Memory B cell (primary cell): ENCODE results near the gene CDC42BPA.
"Not testable (repeated sequence)": the region's sequence is repeated elsewhere in the genome, so short reads cannot be mapped to it uniquely, and the experiment has no call there.

ENCODE experiments used
- ATAC-seq: fragments of 150-1000 bp; cut with Tn5 transposase; 2 replicates; pipeline ENCODE4 v1.10.0; 2021; ENCODE audit warnings: low read depth, mild to moderate bottlenecking, moderate library complexity
- DNase-seq, 2 donors: peaks; one replicate each; pipeline ENCODE4 v3.0.0; 2022; ENCODE audit warnings: low spot score in 2 of 2
- H3K27ac Mint-ChIP-seq: one replicate; pipeline ENCODE4 v1.8.0; 2022; ENCODE audit warnings: mild to moderate bottlenecking, moderate library complexity, mixed read lengths
- H3K27me3 Mint-ChIP-seq: one replicate; pipeline ENCODE4 v1.8.0; 2022; ENCODE audit warnings: mixed read lengths
- H3K36me3 Mint-ChIP-seq: one replicate; pipeline ENCODE4 v1.8.0; 2022; ENCODE audit warnings: mild to moderate bottlenecking, mixed read lengths
- H3K4me1 Mint-ChIP-seq: one replicate; pipeline ENCODE4 v1.8.0; 2022; ENCODE audit warnings: mixed read lengths
- H3K4me3 Mint-ChIP-seq: one replicate; pipeline ENCODE4 v1.8.0; 2022; ENCODE audit warnings: mild to moderate bottlenecking, moderate library complexity, mixed read lengths
- H3K9me3 Mint-ChIP-seq: one replicate; pipeline ENCODE4 v1.8.0; 2022; ENCODE audit warnings: mixed read lengths

Gene CDC42BPA

DNA sequence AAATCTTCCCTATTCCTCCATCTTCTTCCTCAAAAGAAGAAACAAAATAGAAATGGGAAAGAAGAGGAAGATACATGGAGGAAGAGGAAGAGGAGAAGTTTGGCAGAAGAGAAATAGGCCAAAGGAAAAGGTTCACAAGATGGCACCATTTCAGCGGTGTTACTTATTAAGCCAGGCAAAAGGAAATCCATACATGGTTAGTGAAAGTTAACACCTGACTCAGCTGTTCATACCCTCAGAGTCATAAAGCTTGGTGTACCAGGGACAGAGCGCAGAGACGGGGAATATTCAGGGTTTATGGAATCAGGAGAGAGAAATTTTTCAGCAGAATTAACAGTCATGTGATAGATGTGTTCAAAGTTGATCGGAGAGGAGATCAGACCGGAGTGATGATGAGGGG, 307.6 kb downstream of the CDC42BPA start:
- DNase-seq = no peak
- Mint-ChIP-seq H3K4me1 (no peaks in the 10 kb centered on the region), H3K4me3 (no peak overlapping the region), H3K9me3 (no peaks in the 10 kb centered on the region), H3K27ac (no peak overlapping the region), H3K27me3 (peaks cover 4% of the 10 kb centered on the region), H3K36me3 (no peaks in the 10 kb centered on the region)
- no peak for ATAC-seq

DNA sequence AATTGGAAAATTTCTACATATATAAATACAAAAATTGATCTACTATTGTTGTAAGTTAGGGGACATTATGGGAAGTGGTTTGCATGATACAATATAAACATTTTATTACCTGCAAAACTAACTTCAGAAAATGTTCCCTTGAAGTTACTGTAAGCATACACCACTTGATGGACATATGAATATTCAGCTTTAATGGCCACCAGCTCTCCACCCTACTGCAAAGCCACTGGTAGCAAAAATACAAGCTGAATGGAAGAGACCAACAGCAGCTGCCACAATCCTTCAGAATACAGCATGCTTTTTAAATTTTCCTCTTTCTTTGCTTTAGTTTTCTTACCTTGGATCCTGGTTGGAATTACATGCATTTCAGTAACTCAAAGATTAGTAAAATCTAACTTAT, 308.4 kb downstream of the CDC42BPA start:
- Mint-ChIP-seq H3K27me3 (peaks cover 2% of the 10 kb centered on the region), H3K9me3 (no peaks in the 10 kb centered on the region), H3K36me3 (no peaks in the 10 kb centered on the region), H3K4me1 (no peaks in the 10 kb centered on the region), H3K27ac (no peak overlapping the region), H3K4me3 (no peak overlapping the region)
- DNase-seq = no peak
- no peak for ATAC-seq

DNA sequence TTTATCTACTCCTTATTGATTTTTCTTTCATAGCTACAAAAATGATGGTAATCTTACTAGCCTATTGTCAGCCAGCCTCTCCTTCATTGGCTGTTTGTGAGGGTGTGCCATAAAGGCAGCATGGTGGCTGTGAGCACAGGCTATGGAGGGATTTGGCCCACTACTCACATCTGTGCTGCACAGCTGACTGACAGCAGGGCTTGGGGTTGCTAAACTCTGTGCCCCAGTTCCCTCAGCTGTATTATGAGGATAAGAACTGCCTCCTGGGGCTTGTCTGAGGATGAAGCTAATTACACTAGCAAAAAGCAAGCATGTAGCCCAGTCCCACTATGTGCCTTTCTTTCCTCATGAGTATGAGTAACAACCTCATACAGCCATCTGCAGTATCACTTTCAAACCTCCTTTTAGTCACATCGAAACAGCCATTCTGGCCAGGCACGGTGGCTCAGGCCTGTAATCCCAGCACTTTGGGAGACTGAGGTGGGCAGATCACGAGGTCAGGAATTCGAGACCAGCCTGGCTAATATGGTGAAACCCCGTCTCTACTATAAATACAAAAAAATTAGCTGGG, 312.0 kb downstream of the CDC42BPA start:
- Mint-ChIP-seq H3K27ac (no peak overlapping the region), H3K36me3 (no peaks in the 10 kb centered on the region), H3K27me3 (no peaks in the 10 kb centered on the region), H3K4me3 (no peak overlapping the region), H3K4me1 (no peaks in the 10 kb centered on the region), H3K9me3 (no peaks in the 10 kb centered on the region)
- no peak for DNase-seq
- no peak for ATAC-seq

DNA sequence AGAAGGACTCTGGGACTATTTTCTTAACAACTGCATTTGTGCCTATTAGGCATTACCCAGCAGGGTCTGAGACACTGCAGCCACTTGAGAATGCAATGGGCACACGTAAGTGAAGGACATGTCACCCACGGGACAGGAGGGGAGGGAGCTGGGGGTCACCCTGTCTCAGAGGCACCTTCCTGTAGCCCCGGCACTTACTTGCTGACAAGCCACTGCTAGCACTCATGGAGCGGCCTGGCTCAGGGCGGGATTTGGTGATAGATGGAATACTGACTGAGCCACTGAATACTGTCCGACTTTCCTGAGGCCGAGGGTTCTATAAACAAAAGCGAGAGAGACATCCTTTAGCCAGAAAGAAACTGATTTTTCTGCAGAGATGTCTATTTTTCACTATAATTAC, 313.5 kb downstream of the CDC42BPA start:
- Mint-ChIP-seq H3K9me3 (no peaks in the 10 kb centered on the region), H3K27me3 (no peaks in the 10 kb centered on the region), H3K36me3 (no peaks in the 10 kb centered on the region), H3K4me1 (no peaks in the 10 kb centered on the region), H3K4me3 (no peak overlapping the region), H3K27ac (no peak overlapping the region)
- DNase-seq (no peak), ATAC-seq (no peak)

DNA sequence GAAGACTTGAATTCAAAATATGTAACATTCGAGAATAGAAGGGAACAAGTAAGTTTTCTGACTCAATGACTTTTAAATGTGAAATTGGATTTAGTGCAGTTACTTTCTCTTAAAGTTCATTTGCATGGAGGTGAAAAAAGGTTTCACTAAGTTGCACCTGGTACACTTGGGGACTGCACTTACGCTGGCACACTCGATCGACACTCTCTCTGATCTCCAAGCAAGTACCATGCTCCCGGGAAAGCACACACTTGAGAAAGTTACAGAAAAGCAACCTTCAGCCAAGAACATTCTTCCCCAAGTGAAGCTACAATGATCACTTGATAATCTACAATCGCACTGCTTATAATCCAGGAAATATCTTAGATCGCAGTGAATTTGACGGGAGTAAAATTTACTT, 315.1 kb downstream of the CDC42BPA start:
- DNase-seq (no peak), ATAC-seq (no peak)
- Mint-ChIP-seq H3K4me1 (no peaks in the 10 kb centered on the region), H3K27ac (no peak overlapping the region), H3K27me3 (no peaks in the 10 kb centered on the region), H3K9me3 (no peaks in the 10 kb centered on the region), H3K36me3 (no peaks in the 10 kb centered on the region), H3K4me3 (no peak overlapping the region)

DNA sequence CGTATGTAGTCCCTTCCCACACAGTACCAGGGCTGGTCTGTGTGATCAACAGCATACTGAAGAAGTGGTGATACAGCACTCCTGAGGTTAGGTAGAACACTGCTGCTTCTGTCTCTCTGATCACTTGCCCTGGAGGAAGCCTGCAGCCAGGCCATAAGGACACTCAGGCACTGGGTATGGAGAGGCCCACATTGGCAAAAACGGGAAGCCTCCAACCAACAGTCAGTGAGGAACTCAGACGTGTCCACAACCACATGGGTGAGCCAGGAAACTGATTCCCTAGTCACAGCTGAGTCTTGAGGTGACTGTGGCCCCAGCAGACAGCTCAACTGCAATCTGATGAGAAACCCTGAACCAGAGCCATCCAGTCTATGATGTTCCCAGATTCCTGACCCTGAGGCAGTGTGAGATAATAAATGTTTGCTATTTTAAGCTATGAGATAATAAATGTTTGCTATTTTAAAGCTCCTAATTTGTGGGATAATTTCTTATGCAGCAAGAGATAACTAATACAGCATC, 315.7 kb downstream of the CDC42BPA start:
- Mint-ChIP-seq H3K27ac (no peak overlapping the region), H3K9me3 (peaks cover 2% of the 10 kb centered on the region), H3K4me1 (no peaks in the 10 kb centered on the region), H3K36me3 (no peaks in the 10 kb centered on the region), H3K4me3 (no peak overlapping the region), H3K27me3 (peaks cover 4% of the 10 kb centered on the region)
- DNase-seq = no peak
- no peak for ATAC-seq

DNA sequence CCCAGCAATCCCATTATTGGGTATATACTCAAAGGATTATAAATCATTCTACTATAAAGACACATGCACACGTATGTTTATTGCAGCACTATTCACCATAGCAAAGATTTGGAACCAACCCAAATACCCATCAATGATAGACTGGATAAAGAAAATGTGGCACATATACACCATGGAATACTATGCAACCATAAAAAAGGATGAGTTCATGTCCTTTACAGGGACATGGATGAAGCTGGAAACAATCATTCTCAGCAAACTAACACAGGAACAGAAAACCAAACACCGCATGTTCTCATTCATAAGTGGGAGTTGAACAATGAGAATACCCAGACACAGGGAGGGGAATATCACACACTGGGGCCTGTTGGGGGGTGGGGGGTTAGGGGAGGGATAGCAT, 318.7 kb downstream of the CDC42BPA start:
- not testable (repeated sequence) for H3K9me3 Mint-ChIP-seq, H3K36me3 Mint-ChIP-seq, ATAC-seq, H3K27ac Mint-ChIP-seq, DNase-seq, H3K4me3 Mint-ChIP-seq, H3K27me3 Mint-ChIP-seq
- peaks cover 11% of the 10 kb centered on the region for H3K4me1 Mint-ChIP-seq

DNA sequence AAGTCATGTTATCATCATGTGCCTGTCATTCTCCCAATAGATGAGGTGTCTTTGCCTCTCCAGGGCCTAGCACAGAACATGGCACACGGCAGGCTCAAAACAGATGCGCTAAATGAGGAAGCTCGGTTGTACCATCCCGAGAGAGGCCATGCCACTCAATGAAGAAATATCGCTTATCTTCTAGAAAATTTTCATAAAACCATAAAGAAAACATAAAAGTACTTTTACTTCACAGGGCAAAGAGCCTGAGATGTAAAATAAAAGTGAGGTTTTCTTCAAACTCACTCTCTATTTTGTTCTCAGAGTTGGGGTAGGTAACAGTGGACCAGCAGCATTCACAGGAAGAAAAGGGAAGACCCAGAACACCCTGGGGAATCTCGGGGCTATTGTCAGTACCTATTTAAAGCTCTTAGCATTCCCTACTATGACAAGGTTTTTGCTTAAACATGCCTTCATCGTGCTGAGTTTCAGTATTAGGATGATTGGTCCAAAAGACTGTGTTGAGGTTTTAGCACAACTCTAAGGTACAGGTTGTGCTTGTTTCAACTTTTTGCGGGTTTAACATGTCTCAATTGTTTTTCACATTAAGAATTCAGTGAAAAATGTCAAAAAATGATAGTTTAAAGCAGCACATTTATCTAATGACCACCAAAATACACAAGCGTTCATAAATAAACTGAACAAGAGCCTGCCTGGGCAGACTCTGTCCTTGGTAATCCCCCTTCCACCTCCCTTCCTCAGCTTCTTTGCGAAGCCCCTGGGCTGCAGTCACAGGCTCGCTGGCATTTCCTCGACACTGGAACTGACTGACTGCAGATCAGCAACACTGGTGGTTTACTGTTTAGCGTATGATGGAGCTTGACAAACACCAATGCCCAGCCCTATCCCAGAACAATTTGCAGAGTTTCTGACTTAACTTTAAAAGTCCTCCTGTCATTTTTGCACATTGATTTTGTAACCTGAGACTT, 322.6 kb downstream of the CDC42BPA start:
- no peak overlapping the region for H3K27ac Mint-ChIP-seq
- ATAC-seq (no peak), DNase-seq (no peak)
- H3K4me1 Mint-ChIP-seq = peaks cover 11% of the 10 kb centered on the region
- H3K9me3 Mint-ChIP-seq = peaks cover 3% of the 10 kb centered on the region
- H3K27me3 Mint-ChIP-seq = peaks cover 7% of the 10 kb centered on the region
- no peak overlapping the region for H3K4me3 Mint-ChIP-seq
- H3K36me3 Mint-ChIP-seq = peaks cover 2% of the 10 kb centered on the region

DNA sequence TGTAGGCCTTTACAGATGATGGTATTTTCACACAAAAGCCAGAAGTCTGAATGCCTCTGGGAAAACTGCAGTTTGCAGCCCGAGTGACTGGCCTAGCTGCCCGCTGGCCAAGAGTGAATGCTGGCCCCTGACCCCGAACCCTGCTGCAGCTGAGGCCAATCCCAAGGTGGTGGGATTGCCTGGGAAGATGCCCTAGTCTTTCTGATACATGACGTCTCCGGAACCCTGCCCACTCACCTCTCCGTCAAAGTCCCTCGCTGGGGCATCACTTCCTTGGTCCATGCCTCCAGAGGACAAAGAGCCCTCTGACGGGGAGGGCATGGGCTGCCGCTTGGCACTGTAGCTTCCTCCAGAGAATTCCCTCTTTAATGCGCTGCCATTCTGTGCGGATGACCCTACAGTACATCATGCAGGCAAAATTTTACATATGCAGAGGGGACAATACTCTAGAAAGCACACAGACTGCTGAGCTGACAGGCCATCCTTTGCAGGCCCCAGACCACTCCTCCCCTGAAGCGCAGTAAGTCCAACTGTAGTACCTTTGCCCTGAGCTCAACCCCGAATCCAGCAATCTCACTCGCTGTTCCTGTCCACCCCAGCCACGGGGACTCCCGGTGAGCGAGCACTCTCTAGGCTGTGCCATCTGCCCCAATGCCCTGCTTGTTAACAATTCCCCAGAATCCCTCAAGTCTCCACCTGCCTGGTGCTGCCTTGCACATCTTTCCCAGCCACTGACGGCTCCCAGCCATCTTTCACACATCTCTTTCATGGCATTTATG, 323.5 kb downstream of the CDC42BPA start:
- Mint-ChIP-seq H3K4me1 (peaks cover 16% of the 10 kb centered on the region), H3K4me3 (no peak overlapping the region), H3K36me3 (peaks cover 2% of the 10 kb centered on the region), H3K27me3 (peaks cover 7% of the 10 kb centered on the region), H3K9me3 (peaks cover 3% of the 10 kb centered on the region), H3K27ac (no peak overlapping the region)
- no peak for DNase-seq
- no peak for ATAC-seq

DNA sequence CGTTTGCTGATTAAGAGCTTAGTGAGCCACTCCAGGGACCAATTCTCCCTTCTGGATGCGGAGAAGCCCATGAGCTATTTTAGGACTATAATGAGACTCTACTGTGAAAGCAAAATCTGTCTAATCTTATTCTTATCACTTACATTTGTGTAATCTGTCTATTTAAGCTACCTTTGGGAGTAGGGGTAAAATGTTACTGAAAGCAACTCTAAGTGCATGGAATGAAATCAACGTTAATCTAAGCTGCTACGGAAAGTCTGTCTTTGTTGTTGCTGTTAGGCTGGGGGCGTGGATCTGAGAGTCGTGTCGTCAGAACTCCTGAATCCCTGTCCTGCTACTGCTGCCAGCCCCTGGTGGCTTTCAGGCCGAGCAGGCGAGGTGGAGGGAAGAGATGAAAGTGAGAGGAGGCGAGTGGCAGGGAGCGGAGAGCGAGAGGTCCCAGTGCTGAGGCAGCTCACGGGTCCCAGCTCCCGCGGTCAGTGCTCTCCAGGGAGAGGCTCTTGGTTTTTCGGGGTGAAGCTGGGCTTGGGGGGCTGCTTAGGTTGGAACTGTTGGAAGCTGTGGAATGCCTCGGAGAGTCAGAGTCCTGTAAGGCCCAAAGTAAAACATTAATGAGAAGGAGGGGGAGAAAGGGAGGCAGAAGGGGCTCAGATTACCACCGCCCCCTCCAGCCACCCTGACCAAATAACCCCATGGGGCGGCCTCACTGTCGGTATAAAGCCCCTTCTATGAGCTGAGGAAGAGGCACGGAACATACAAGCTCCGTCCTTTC, 324.3 kb downstream of the CDC42BPA start:
- Mint-ChIP-seq H3K4me3 (no peak overlapping the region), H3K4me1 (peaks cover 21% of the 10 kb centered on the region), H3K27me3 (peaks cover 7% of the 10 kb centered on the region), H3K36me3 (peaks cover 2% of the 10 kb centered on the region), H3K9me3 (peaks cover 3% of the 10 kb centered on the region), H3K27ac (no peak overlapping the region)
- ATAC-seq (no peak), DNase-seq (no peak)

DNA sequence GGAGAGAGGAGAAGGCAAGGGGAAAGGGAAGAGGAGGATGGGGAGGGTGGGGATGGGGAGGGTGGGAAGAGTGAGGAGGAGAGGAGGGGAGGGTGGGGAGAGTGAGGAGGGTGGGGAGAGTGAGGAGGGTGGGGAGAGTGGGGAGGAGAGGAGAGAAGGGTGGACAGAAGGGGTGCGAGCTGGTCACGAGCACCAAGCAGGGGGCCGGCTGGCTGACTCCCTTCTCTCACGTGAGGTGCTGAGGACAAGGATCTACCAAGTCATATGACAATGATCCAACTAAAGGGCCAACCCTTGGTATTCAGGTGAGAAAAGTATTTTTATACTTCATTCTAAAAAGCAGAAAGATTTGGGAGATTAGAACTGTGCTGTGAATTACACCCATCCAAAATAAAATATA, 326.4 kb downstream of the CDC42BPA start:
- Mint-ChIP-seq H3K9me3 (no peaks in the 10 kb centered on the region), H3K27ac (no peak overlapping the region), H3K4me1 (peaks cover 21% of the 10 kb centered on the region), H3K27me3 (no peaks in the 10 kb centered on the region), H3K4me3 (no peak overlapping the region), H3K36me3 (peaks cover 1% of the 10 kb centered on the region)
- ATAC-seq (no peak), DNase-seq (no peak)

DNA sequence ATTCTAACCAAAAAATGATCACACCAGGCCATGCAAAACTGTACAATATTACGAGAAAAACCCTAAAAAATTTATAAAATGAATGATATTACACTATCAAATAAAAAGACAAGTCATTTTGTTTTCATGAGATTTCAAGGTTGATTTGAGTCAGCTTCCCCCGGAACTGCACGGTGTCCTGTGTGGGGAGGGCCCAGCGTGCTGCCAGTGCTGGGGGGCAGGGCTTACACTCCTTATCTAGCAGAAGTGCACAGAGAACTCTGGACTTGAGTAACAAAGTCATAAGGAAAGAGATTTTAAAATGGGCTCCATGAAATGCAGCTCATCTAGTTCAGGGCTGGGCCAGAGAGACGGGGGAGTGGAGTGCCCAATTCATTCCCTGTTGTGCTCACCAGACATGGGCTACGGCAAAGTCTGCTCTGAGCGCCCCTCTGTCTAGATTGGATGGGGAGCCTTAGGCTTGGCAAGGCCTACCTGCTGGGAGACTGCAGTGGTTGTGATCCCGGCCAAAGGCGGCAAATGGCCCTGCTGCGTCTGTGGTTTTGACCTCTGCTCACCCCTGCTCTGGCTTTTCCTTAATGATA, 328.1 kb downstream of the CDC42BPA start:
- Mint-ChIP-seq H3K36me3 (peaks cover 13% of the 10 kb centered on the region), H3K4me3 (no peak overlapping the region), H3K9me3 (no peaks in the 10 kb centered on the region), H3K4me1 (peaks cover 12% of the 10 kb centered on the region), H3K27me3 (no peaks in the 10 kb centered on the region), H3K27ac (peak overlapping the region; percentile 76)
- DNase-seq (no peak), ATAC-seq (peak; percentile 85)
